Upper lobe of left lung (tissue), 6 donors: Measurements from ENCODE around the gene DNAAF5. TPM values are rescaled to one million over a fixed set of nuclear protein-coding genes. Genes with fewer than 3 reads are reported as not detected.

Experiments
- ATAC-seq, 2 donors: fragments of 200-7000 bp; cut with Tn5 transposase; one replicate each; pipeline ENCODE4 v1.9.1; 2022; ENCODE audit warnings: mild to moderate bottlenecking in 2 of 2, moderate library complexity in 2 of 2; ENCODE audit not compliant: low FRiP score in 2 of 2
- DNase-seq, 2 donors: peaks; one replicate each; pipeline ENCODE4 v3.0.0-alpha.2; 2019 to 2020
- H3K27ac ChIP-seq, 4 donors: fragments of 200-600 bp; sonication (generic); one replicate each; pipeline ENCODE4 v1.5.1; 2016 to 2019
- H3K27me3 ChIP-seq, 4 donors: fragments of 200-600 bp; sonication (generic); one replicate each; pipeline ENCODE4 v1.5.1; 2017 to 2019
- H3K36me3 ChIP-seq, 4 donors: fragments of 200-600 bp; sonication (generic); one replicate each; pipeline ENCODE4 v1.5.1; 2016 to 2019
- H3K4me1 ChIP-seq, 4 donors: fragments of 200-600 bp; sonication (generic); one replicate each; pipeline ENCODE4 v1.5.1; 2018 to 2019
- H3K4me3 ChIP-seq, 4 donors: fragments of 200-600 bp; sonication (generic); one replicate each; pipeline ENCODE4 v1.5.1; 2017 to 2019; ENCODE audit warnings: mild to moderate bottlenecking in 2 of 4, moderate library complexity in 1 of 4
- H3K9me3 ChIP-seq, 4 donors: fragments of 200-600 bp; sonication (generic); one replicate each; pipeline ENCODE4 v1.5.1; 2018 to 2019
- CTCF ChIP-seq, 6 experiments: fragments of 450-650 bp in 4 of 6; fragments of 200-600 bp in 2 of 6; sonication (generic) in 2 of 6; IDR thresholded peaks; one replicate each; pipeline ENCODE4 v1.5.1; 2016 to 2019; ENCODE audit warnings: antibody characterized with exemption in 6 of 6
- EP300 ChIP-seq, 4 donors: sonication (generic); formaldehyde crosslinking; IDR thresholded peaks; one replicate each; pipeline ENCODE4 v1.5.1; 2017; ENCODE audit warnings: antibody characterized with exemption in 4 of 4, control low read depth in 2 of 4
- POLR2A ChIP-seq, 4 donors: fragments of 450-650 bp; IDR thresholded peaks; one replicate each; pipeline ENCODE4 v1.5.1; 2016 to 2017; ENCODE audit warnings: antibody characterized with exemption in 4 of 4, mild to moderate bottlenecking in 2 of 4
- POLR2AphosphoS5 ChIP-seq, 2 donors: sonication (generic); formaldehyde crosslinking; IDR thresholded peaks; one replicate each; pipeline ENCODE4 v1.5.1; 2017; ENCODE audit warnings: antibody characterized with exemption in 2 of 2
- WGBS, 2 donors: methylation state at CpG; one replicate each; pipeline ENCODE4 v1.1.5; 2017 to 2018; 5-methylcytosine and 5-hydroxymethylcytosine counted together
- total RNA-seq, 6 donors: library from RNA; depleted of rRNA in 4 of 6; stranded (reverse); fragments of >200 nt in 4 of 6; gene quantifications; one replicate each; pipeline versions ENCODE4 v1.1.0 to v1.2.1, GENCODE V29; 2016 to 2021
- donor health status: DM: no; HTN: no; CAD: no; lungs with moderate emphysema.
- donor health status: DM: no; HTN: yes; CAD: no; lungs with severe emphysema.

The DNAAF5 gene
- 10 to 100 TPM; 18.2 to 35.6 (median 26.4) TPM for total RNA-seq

DNA sequence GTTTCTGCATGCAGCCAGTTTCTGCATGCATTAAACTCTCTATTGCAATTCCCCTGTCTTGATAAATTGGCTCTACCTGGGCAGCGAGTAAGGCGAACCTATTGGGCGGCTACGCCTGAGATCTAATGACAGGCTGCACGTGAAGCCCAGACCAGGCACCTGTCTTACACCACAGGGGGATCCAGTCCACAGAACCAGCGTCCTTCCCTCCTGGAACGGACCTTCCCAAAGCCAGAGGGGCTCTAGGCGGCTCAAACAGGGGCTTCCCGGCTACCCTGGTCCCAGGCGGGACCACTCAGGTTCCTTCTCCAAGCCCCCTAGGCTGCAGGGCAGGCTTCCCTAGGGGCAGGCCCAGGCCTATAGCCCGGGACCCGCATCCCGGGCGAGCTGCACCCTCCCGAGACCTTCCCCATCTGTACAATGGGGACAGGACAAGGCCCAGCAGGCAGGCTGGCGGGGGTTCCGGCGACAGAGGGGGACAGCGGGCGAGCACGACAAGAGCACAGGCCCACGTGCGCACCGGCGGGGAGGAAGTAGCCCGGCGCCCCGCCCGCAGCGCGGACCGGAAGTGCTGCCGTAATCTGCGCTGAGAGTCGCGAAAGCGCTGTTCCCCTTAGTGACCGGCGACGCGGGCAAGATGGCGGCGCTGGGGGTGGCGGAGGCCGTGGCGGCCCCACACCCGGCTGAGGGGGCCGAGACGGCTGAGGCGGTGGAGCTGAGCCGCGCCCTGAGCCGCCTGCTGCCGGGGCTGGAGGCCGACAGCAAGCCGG lies at the start of gene DNAAF5:
TSS of gene DNAAF5 (plus strand) at position 616 of the 770 bp plus-strand sequence. CDS start at position 638, 22 bp downstream.
- peak; percentile 72 to 84 for TF ChIP-seq POLR2AphosphoS5 (IDR thresholded peaks at IDR 0.05)
- TF ChIP-seq CTCF (IDR thresholded peaks at IDR 0.05), result peak in 2 of 6 experiments; percentile 21 to 32
- TF ChIP-seq EP300 (IDR thresholded peaks at IDR 0.05), result peak in 1 of 4 donors; percentile 20
- peak in 3 of 4 donors; percentile 21 to 48 (median 26) for TF ChIP-seq POLR2A (IDR thresholded peaks at IDR 0.05)
- ATAC-seq, result peak; percentile 92 to 97
- Histone ChIP-seq H3K4me3 (peak within 1 kb of the TSS; percentile 75 to 100 (median 98)), H3K36me3 (peaks cover 0 to 18% (median 12%) of the 10 kb centered on the region in 4 donors), H3K27me3 (no peaks in the 10 kb centered on the region), H3K27ac (peak within 1 kb of the TSS; percentile 68 to 76 (median 76)), H3K9me3 (no peaks in the 10 kb centered on the region), H3K4me1 (peaks cover 11 to 31% (median 20%) of the 10 kb centered on the region in 4 donors)
- WGBS, 2 donors, result 18 to 24% methylated on average over 15 to 29 of the region's 56 CpGs
- DNase-seq, result peak; percentile 79 to 98

DNA sequence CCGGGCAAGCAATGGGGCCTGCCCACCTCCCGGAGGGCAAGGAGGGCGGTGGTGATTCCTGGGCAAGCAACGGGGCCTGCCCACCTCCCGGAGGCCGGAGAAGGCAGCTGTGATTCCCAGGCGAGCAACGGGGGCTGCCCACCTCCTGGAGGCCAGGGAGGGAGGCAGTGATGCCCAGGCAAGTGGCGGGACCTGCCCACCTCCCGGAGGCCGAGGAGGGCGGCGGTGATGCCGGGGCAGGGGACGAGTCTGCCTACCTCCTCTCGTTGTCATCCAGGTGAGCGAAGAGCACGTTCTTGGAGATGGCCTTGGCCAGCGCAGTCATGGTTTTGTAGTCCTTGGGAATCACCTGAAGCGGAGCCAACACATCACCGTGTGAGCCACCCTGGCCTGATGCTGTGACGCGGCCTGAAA lies 49.5 kb upstream of the DNAAF5 start:
- Histone ChIP-seq H3K27ac (no peak overlapping the region), H3K9me3 (peaks cover 0 to 3% (median 0%) of the 10 kb centered on the region in 4 donors), H3K27me3 (no peaks in the 10 kb centered on the region), H3K36me3 (peaks cover 0 to 26% (median 8%) of the 10 kb centered on the region in 4 donors), H3K4me3 (no peak overlapping the region), H3K4me1 (no peaks in the 10 kb centered on the region)
- no peak for ATAC-seq
- TF ChIP-seq CTCF (IDR thresholded peaks at IDR 0.05) (no peak), POLR2AphosphoS5 (IDR thresholded peaks at IDR 0.05) (no peak), EP300 (IDR thresholded peaks at IDR 0.05) (no peak), POLR2A (IDR thresholded peaks at IDR 0.05) (no peak)
- 97 to 100% methylated on average over 9 to 23 of the region's 23 CpGs for WGBS, 2 donors
- DNase-seq, result no peak

GRCh38 chr7:680411-681127 lies 45.9 kb upstream of the DNAAF5 start:
- TF ChIP-seq CTCF (IDR thresholded peaks at IDR 0.05) (no peak), POLR2AphosphoS5 (IDR thresholded peaks at IDR 0.05) (no peak), EP300 (IDR thresholded peaks at IDR 0.05) (no peak), POLR2A (IDR thresholded peaks at IDR 0.05) (no peak)
- H3K9me3 ChIP-seq, result peaks cover 2 to 6% (median 5%) of the 10 kb centered on the region in 4 donors
- no peaks in the 10 kb centered on the region for H3K27me3 ChIP-seq
- no peak for ATAC-seq
- H3K36me3 ChIP-seq, result peaks cover 0 to 26% (median 8%) of the 10 kb centered on the region in 4 donors
- H3K4me3 ChIP-seq, result no peak overlapping the region
- no peaks in the 10 kb centered on the region for H3K4me1 ChIP-seq
- DNase-seq, result no peak
- no peak overlapping the region for H3K27ac ChIP-seq
- 96% methylated on average over 9 to 21 of the region's 25 CpGs for WGBS, 2 donors

- WGBS, 2 donors, result 91 to 94% methylated on average over 11 to 13 of the region's 13 CpGs
- ATAC-seq (no peak), DNase-seq (no peak)
These were observed 44.8 kb upstream of the DNAAF5 start for GRCh38 chr7:681551-682307.

More at GRCh38 chr7:681551-682307, 44.8 kb upstream of the DNAAF5 start:
- H3K4me1 ChIP-seq, result no peaks in the 10 kb centered on the region
- no peak overlapping the region for H3K27ac ChIP-seq
- no peaks in the 10 kb centered on the region for H3K27me3 ChIP-seq
- TF ChIP-seq EP300 (IDR thresholded peaks at IDR 0.05), result no peak
- no peak for TF ChIP-seq POLR2AphosphoS5 (IDR thresholded peaks at IDR 0.05)
- TF ChIP-seq POLR2A (IDR thresholded peaks at IDR 0.05), result no peak
- no peak for TF ChIP-seq CTCF (IDR thresholded peaks at IDR 0.05)
- H3K4me3 ChIP-seq, result no peak overlapping the region
- H3K36me3 ChIP-seq, result peaks cover 0 to 22% (median 5%) of the 10 kb centered on the region in 4 donors
- H3K9me3 ChIP-seq, result peaks cover 4 to 18% (median 15%) of the 10 kb centered on the region in 4 donors
